Measurements from ENCODE around the gene ERC2. TPM values are rescaled to one million over a fixed set of nuclear protein-coding genes. Genes with fewer than 3 reads are reported as not detected.

The ERC2 gene
- total and polyA plus RNA-seq, 2 of the 8 experiments (the other 6 are each of a cell fraction or from before 2014, with no cell fraction given) = 16.4 to 22.8 TPM

DNA sequence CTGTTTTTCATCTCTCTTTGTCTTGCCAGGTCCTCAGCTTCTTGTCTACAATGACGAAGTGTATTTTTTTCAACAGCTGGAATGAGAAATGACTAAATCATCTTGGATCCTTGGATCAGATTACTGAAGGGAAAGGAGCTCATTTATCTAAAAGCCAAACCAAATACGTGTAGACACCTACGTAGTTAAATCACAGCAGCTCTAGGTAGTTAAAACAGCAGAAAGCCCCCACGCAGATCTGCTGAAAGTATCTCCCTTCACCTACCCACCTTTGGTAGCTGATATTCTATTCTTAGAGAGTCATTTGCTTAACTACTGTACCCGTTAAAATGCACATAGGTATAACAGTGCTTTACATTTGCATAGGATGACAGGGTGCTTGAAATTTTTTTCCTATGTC lies 875.7 kb downstream of the ERC2 start:
- H3K9ac ChIP-seq (replicated peaks in 1 of 4; ENCODE audit: extremely low read depth in 1 of 4, low read depth in 3 of 4, low read length in 3 of 4) = no peak overlapping the region

More for the DNA sequence above, 875.7 kb downstream of the ERC2 start:
- no peaks in the 10 kb centered on the region for H3K79me2 ChIP-seq (ENCODE audit: control insufficient read depth in 1 of 2, insufficient read depth in 2 of 2, low read length in 2 of 2)
- H4K5ac ChIP-seq (ENCODE audit: insufficient read length, low read depth, low read length) = no peak overlapping the region
- POLR2A ChIA-PET (ENCODE audit: partially characterized antibody) = interaction anchor here (1.0 to 2.0 kb wide), 3 partner anchors 16 to 21 kb away, joined by 3 to 5 read pairs (median 4); no protein-coding TSS in a partner anchor
- H3K79me1 ChIP-seq (ENCODE audit: low read depth, low read length) = no peaks in the 10 kb centered on the region
- H3K4ac ChIP-seq (replicated peaks; ENCODE audit: insufficient read length, low read depth, low read length) = no peak overlapping the region
- H3K27ac ChIP-seq (ENCODE audit: low read depth, low read length) = no peak overlapping the region
- H2AK5ac ChIP-seq (ENCODE audit: low read depth, low read length) = no peak overlapping the region; the same call in 1 of the 2 replicates
- no peak overlapping the region for H2BK120ac ChIP-seq (replicated peaks; ENCODE audit: low read depth, low read length)
- peak overlapping the region; percentile 62; the same call in 1 of the 2 replicates for H2BK20ac ChIP-seq (ENCODE audit: low read length)
- H3K4me3 ChIP-seq (ENCODE audit: extremely low read depth in 1 of 4, insufficient read depth in 2 of 4, low read depth in 3 of 4, low read length in 4 of 4) = no peak overlapping the region; a peak in 1 of 8 replicates
- peaks cover 9 to 25% (median 16%) of the 10 kb centered on the region in 4 experiments for H3K4me1 ChIP-seq (replicated peaks in 1 of 4; ENCODE audit: control insufficient read depth in 3 of 4, insufficient read depth in 4 of 4, low read length in 3 of 4)
- H2AFZ ChIP-seq (ENCODE audit: low read length) = no peak overlapping the region
- H4K20me1 ChIP-seq (replicated peaks in 1 of 2; ENCODE audit: control insufficient read depth in 1 of 2, insufficient read depth in 2 of 2, low read length in 2 of 2) = no peaks in the 10 kb centered on the region
- 0 out of 2 replicates have a peak overlapping the region, but pooled peaks have one; percentile 62 for H2BK12ac ChIP-seq (ENCODE audit: low read depth, low read length)
- 0 out of 2 replicates have a peak overlapping the region, but pooled peaks have one; percentile 41 for H2BK5ac ChIP-seq (ENCODE audit: low read depth, low read length)
- FAIRE-seq (peak; percentile 13), DNase-seq (ENCODE audit: low read depth in 1 of 2, low spot score in 2 of 2) (no peak)
- WGBS, 2 experiments (ENCODE audit: extremely low coverage in 1 of 2, insufficient coverage in 1 of 2, insufficient read length in 1 of 2, insufficient replicate concordance in 2 of 2, low coverage in 1 of 2, low lambda C conversion rate in 2 of 2, missing lambda C conversion rate in 1 of 2) = 28% methylated on average over 5 of the region's 5 CpGs; no CpG with 5 or more reads in 1 of the 2 experiments
- H3K56ac ChIP-seq (replicated peaks; ENCODE audit: insufficient read length, low read depth, low read length) = no peak overlapping the region
- peak overlapping the region; percentile 67 for H3K18ac ChIP-seq (ENCODE audit: extremely low read depth, low read length)
- no peak overlapping the region for H3K14ac ChIP-seq (ENCODE audit: insufficient read length)
- no peaks in the 10 kb centered on the region for H3K9me3 ChIP-seq (ENCODE audit: insufficient read depth in 2 of 2, low read depth in 1 of 2, low read length in 1 of 2)
- no peak overlapping the region for H4K91ac ChIP-seq (replicated peaks; ENCODE audit: insufficient read length, low read length)
- peak overlapping the region; percentile 33 to 61 for H3K4me2 ChIP-seq (ENCODE audit: insufficient read depth in 1 of 2, low read depth in 2 of 2, low read length in 2 of 2)
- no peak for TF ChIP-seq CBX8 (IDR thresholded peaks at IDR 0.05; ENCODE audit: borderline replicate concordance, low read depth, low read length)
- no peak for TF ChIP-seq GABPA (IDR thresholded peaks at IDR 0.05; ENCODE audit: borderline replicate concordance, insufficient read depth, low read length)
- TF ChIP-seq NANOG (IDR thresholded peaks at IDR 0.05; ENCODE audit: insufficient read depth, low read depth, low read length, poor library complexity, severe bottlenecking) = no peak
- TF ChIP-seq RFX5 (IDR thresholded peaks at IDR 0.05; ENCODE audit: borderline replicate concordance, low read depth, low read length) = no peak
- no peaks in the 10 kb centered on the region for H3K23me2 ChIP-seq (ENCODE audit: low read depth, low read length)
- H4K8ac ChIP-seq (ENCODE audit: extremely low read depth, insufficient read depth, low read length) = no peak overlapping the region
- H3K27me3 ChIP-seq (replicated peaks in 1 of 4; ENCODE audit: control insufficient read depth in 3 of 4, extremely low read depth in 1 of 4, insufficient read depth in 3 of 4, low read length in 3 of 4) = no peaks in the 10 kb centered on the region
- no peaks in the 10 kb centered on the region for H3K36me3 ChIP-seq (ENCODE audit: control insufficient read depth in 2 of 4, insufficient read depth in 4 of 4, low read length in 3 of 4)
- no peak overlapping the region for H2BK15ac ChIP-seq (ENCODE audit: low read length)
- no peak overlapping the region for H3K23ac ChIP-seq (ENCODE audit: insufficient read length)
- CTCF ChIA-PET (ENCODE audit: partially characterized antibody) = interaction anchor here (0.9 to 2.1 kb wide), 9 partner anchors 8 to 130 kb away, joined by 3 to 8 read pairs (median 3); no protein-coding TSS in a partner anchor

All from H1 (cell line).